HTERT RPE-1 (cell line): ENCODE measurements around the gene ANKRD23.

Experiments used
- in situ Hi-C: fragments of 300-500 bp; cut with MboI; formaldehyde crosslinking; loops from 4 replicates; pipeline ENCODE4 v1.14.3; 2020; ENCODE audit warnings: low sequenced_read_pairs

ANKRD23 gene

DNA sequence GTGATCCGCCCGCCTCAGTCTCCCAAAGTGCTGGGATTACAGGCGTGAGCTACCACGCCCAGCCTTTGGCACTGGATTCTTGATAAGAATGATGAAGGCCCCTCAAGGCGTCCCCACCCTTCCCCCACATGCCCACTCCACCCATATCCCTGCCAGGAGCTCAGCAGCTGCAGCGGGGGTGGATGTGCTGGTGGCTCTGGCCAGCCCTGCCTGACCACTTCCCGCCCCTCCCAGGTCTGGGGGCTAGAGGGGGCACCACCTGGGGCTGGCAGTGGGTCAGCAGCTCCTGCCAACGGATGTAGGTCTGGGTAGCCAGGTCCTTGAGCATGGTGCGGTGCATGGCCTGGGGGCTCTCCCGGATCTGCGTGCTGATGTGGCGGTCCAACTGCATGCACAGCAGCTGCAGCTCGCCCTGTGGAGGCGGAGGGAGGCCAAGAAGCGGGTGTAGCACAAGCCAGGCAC is 33.8 kb upstream of the ANKRD23 start:
- in situ Hi-C loops: no loop called here

DNA sequence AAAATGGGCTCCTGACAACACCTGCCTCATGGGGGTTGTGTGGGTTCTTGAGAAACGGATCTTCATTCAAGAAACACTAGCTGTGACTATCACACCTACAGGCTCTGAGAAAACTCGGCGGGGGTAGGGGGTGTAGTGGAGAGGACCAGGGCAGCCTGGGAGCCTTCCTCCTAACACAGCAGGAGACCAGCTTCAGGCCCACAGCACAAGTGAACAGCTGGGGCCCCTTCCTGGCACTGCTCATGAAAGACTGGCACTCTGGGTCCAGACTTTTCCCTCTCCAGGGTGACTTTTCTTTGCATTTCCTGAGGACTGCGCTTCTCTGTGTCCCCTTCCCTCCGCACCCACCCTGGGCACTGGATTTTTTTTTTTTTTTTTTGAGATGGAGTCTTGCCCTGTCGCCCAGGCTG is 33.2 kb upstream of the ANKRD23 start:
- in situ Hi-C loops: no loop called here

DNA sequence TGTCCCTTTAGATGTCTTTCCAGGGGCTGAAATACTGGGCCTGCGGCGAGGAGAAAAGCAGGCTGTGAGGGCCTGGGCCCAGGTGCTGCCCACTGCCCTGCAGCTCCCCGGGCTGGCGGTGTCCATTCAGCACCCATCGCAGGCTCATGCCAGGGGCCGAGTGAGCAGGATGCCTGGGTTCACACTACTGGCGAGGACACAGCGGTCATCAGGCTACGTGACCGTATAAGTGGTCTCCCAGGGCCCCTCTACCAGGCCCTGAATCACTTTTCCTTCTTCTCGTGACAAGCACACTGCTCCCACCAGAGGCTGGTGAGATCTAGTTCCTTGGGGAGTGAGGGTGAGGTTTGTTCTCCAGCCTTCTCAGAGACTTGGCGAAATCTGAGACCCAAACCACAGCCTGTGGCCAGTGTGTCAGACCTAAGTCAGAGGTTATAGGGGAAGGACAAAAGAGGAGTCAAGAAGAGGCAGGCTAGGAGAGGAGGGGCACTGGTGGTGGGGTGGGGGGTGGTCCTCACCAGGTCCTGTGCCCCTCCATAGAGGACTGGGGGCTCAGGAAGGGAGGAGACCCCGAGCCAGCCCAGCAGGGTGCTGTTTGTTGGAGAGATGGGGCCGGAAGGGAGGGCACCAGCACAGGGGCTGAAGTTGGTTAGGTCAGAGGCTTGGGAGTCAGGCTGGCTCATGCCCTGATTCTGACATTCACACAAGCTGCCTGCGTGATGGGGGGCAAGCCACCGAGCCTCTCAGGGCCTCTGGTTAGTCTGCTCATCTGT is 32.6 kb upstream of the ANKRD23 start:
- in situ Hi-C loops: no loop called here

DNA sequence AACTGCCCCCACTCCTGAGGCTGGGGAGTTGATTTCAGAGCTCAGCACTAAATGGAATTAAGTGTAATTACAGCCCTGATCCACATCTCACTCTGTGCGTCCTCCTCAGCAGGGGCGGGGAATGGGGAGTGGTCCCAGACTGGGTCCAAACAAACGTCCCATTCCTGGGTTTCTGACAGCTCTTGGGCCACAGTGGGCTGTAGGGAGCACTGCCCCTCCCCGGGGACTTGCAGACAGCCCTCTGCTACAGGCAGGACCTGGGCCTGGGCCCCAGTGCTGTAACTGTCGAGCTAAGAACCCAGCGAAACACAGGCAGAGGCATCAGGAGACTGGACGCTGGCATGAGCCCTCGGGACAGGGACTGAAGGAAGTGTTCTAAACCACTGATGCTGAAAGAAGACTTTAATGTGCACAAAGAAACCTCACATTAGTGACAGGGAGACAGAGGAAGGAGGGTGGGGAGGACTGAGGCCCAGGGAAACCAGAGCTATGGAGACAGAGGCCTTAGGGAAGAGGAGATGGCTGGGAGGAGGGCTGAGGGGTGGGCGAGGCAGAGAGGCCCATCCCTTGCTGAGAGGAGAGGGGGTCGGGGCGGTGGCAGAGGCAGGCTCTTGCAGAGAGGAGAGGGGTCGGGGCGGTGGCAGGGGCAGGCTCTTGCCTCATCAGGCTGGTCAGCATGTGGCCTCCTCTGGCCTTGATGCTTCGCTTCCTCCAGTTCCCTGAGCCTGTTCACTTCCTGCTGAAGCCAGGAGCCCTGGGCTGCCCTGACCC is 31.9 kb upstream of the ANKRD23 start:
- in situ Hi-C loops: no loop called here

DNA sequence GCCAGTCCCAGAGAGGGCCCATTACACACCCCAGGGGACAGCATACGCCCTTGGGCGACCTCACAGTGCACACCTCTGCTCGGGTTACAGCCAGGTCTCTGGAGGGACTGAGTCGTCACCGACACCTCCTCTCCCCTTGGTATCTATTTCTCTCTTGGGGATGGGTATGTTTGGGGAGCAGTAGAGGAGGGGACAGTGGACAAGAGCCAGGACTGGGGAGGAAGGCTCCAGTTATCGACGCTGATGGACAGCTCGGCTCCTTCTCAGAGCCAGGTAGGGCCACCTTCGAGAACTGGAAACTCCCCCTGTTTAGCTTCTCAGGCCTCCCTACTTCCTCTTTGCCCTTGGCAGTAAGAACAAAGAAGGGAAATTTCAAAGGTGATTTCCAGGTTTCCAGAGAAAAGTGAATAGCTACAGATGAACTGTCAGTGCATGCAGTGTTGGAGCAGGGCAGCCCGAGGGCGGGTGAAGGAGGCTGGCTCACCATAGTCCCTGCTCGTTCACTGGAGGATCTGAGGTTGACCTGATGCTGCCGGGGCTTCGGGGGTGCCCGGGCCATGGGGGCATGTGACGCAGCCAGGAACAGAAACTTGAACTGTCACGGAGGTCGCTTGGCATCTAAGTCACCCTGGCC is 30.5 kb upstream of the ANKRD23 start:
- in situ Hi-C loops: no loop called here

DNA sequence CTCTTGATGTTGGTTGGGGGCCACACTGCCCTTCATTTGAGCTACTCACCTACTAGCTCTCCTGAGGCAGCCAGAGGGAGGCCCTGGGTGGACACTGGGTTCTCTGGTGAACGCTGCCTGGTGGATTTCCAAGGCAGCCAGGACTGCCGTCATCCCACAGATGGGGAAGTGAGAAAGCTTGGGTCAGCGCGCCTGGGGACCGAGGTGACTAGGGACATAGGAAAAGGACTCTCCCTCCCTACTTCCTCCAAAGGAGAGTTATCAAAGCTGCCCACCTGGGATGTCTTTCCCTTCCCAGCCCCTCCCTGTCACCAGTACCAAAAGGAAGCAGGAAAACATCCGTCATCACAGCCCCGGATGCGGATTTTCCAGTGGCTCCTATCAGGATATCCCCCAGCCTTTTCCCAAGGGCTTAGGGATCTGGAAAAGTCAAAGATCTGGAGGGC is 29.9 kb upstream of the ANKRD23 start:
- in situ Hi-C loops: no loop called here

DNA sequence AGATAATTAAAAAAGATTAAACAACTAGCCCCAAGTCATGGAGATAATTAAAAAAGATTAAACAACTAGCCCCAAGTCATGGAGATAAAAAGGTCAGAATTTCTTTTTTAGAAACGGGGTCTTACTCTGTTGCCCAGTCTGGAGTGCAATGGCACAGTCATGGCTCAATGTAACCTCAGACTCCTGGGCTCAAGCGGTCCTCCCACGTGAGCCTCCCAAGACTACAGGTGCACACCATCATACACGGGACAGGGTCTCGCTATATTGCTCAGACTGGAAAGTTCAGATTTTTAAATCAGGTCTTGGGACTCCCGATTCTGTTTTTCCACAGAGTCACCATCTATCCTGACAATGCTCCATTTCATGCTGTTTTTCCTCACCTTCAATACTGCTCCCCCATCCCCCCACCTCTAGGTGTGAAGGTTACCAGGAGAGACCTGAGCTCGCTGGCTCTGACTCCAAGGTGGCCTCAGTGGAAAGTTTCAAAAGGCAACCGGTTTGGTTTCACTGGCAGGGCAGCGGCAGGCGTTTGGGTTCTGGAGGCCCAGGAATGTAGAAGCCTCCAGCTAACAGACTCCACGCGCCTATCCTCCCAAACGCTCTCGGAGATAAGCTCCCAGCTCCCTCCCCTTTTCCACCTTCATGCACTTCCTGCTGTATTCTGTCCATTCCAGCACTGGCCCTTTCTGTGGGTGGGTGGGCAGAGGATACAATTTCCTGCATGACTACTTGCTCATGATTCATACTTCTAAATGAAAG is 28.9 kb upstream of the ANKRD23 start:
- in situ Hi-C loops: no loop called here

DNA sequence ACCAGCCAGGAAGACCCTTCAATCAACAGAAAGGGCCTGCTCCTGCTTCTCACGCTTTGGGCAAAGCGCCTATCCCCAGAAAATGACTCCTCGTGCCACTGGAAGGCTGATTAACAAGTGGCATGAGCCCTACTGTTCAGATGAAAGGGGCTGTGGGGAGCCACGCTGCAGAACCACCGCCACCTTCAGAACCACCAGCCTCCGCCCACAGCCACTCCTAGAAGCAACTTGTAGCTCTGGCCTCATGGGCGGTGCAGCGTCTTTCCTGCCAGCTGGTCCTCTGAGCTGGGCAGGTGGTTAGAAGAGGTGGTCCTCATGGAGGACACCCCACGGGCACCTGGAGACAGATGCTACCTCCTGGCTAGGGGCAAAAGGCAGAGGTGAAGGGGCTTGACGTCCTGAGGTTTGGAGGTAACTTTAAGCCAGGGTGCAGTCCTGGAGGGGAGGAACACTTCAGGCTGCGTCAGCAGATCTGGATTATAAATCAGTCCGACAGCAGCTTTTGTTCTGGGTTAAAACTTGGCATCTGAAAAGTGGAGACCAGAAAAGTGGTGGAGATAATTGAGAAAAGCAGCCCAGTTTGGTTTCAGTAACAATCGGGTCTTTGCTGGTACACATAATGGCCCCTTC is 26.9 kb upstream of the ANKRD23 start:
- in situ Hi-C loops: no loop called here

DNA sequence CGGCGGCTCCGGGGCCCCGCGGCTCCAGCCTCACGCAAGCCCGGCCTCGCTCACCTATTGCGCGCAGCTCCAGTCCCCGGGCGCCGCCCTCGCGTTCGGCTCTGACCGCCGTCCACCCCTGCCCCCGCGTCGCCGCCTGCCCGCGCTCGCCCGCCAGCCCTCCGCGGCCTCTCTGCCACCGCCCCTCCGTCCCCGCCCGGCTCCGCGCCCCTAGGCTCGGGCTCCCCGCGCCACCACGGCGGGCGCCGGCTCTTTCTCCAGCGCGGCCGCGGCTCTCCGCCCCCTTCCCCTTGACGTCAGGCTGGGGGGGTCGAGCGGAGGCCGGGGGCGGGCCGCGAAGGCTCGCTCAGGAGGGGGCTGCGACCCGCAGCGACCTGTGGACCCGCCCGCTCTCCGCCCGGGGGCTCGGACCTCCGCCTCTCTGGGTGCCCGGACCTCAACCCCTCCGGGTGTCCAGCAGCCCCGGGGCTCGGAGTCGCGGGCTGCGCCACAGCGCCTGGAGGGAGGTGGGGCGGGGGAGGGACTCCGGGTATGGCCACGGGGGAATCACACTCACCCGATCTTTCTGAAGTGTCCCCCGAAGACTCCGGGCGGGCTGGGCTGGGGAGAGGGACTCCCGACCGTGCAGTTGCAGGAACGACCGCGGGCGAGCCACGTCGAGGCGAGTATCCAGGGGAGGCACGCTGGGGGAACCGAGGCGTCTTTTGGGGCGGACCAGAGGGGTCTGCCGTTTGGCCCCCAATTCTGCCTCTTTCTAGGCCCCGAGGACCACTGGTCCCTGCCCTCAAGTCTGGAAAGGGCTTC is 26.2 kb upstream of the ANKRD23 start, which contains the start of gene SEMA4C:
Gene SEMA4C (minus strand): TSS at position 259 of the 804 bp plus-strand sequence. CDS start 2,194 bp downstream, outside the sequence.
- in situ Hi-C loops: no loop called here

DNA sequence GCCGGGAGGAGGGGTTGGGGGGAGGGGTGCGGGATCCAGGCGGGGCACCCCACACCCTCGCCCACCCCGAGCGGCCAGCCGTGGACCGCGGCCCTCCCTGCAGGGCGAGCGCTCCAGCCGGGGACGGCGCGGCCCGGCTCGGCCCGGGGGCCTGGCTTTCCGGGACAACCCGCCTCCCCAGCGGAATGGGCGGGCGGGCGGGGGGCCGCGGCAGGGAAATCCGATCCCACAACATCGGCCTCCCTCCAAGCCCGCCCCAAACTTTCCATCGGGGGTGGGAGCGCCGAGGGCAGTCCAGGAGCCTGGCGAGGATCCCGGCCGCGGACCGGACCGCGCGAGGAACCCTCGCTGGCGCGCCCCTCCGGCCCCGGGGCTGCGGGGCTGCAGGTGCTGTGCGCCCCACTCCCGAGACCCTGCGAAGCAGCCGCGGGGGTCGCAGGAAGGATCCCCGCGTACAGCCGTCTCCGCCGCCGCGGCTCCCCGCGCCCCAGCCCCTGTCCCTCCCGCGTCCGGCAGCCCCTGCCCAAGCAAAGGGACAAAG is 25.5 kb upstream of the ANKRD23 start:
- in situ Hi-C loops: no loop called here

DNA sequence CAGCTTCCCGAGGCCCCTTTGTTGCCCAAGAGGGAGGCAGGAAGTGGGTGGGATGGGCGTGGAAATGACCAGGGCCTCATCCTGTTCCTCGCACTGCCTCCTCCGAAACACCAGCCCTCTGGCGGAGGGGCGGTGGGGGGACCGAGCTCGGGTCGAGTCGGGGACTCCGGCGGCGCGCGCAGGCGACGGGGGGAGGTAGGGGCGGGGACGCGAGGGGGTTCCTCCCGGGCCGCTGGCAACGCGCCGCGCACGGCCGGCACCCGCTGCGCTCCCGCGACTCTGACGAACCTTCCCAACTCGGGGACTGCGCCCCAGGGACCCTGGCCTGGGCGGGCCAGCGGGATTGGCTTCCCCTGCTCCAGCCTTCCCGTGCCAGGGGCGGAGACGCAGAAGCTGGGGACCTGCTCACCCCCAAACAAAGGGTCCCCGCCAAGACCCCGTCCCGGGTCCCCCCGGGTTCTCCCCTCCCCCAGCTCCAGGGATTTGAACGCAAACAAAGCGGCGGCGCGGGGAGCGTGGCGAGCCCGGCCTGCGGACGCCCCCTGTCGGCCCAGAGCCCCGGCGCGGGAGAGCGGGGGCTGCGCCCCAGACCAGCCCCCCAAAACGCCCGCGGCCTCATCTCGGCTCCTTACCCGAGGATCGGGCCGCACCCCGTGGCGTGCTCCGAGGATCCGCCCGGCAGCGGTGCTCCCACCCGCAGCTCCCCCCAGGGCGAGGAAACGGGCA is 24.9 kb upstream of the ANKRD23 start:
- in situ Hi-C loops: no loop called here

DNA sequence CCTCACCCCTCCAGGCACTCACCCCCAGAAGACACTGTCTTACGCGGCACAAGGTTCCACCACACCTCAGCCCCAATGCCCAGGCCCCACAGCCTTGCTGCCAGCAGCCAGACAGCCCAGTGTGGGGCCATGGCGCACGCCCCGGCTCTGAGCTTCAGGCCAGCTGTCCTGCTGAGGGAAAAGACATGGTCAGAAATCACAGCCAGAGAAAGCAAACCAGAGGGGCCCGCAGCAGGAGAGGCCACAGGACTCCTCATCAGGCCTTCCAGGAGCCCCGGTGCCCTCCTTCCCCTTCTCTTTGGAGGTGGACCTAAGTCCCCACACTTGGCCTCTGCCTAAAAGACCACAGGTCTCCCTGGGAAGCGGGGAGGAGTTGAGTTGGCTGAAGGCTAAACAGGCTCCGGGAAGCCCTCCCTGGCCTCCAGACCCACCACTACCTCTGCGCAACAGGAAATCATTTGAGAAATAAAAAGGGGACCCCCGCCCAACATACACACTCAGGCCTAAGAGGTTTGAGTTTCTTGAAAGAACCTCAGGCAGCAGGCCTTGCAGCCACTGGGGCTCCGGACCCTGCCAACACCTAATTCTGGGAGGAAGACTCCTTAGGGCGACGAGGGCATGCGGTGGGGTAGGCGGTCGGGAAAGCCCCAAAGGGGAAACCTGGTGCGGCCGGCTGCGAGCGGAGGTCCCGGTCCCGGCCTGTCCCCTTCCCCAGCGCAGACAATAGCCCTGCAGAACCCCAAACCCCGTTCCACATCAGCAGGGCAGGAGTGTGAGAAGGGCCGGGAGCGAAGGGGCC is 24.1 kb upstream of the ANKRD23 start:
- in situ Hi-C loops: no loop called here

DNA sequence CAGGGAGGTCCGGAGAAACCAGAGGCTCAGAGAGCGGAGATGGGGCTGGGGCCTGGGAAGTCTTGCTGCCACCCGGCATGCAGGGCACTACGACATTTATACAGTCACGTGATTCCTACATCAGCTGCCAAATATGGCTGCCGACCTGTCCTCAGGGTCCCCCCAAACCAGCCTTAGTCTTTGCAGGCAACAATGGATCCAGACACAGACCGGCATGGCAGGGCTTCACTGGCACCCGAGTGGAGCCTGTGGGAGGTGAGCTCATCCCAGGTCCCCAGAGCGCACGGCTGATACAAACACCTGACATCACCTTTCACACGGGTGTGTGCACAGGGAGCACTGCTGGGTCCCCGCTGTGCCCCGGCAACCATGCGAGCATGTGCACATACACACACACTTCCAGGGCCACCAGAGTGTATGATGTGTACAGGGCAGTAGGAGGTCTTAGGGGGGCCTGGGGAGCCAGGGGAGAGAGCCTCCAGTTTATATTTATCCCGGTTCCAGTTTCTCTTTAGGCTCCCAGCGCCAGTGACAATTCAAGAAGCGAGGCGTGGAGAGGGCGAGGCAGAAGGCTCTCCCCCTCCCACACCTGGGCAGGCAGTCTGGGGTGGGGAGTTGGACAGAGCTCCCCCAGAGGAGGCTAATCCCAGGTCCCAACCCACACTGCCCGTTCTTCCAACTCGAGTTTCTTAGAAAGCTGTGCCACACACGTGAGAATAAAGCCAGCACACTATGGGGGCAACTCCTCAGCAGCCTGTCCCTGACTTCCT is 23.4 kb upstream of the ANKRD23 start:
- in situ Hi-C loops: no loop called here

DNA sequence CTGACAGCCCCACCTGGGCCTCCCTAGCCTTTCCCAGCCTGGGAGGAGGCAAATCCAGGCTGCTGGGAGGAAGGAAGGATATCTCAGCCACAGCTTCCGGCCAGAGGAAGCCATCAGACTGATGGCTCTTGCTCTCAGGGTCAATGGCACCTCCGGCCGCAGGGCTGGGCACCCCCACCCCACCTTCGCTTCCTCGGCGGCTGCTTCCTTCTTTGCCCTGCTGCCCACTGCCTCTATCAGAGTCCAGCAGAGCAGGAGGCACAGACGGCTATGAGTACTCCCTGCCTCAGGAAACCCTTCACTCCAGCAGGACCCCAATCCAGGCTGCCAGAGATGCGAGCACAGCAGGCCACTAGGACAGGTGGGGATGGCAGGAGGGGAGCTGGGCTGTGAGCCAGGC is 22.8 kb upstream of the ANKRD23 start:
- in situ Hi-C loops: no loop called here

DNA sequence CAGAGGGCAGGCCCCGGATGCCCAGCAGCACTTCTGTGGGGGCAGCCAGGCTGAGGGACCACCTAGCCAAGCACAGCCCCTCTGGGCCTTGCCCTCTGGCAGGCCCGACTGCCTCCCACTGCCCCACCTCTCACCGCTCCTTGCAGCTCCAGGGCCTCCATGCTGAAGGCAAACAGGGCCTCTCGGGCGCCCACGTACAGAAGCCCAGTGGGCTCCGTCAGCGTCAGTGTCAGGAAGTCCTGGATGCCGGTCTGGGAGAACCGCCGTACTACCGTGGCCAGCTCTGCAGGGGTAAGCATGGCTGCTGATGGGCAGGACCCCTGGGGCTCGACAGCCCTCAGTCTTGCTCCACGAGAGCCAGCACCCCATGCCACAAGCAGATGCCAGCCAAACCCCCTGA is 22.3 kb upstream of the ANKRD23 start:
- in situ Hi-C loops: no loop called here

DNA sequence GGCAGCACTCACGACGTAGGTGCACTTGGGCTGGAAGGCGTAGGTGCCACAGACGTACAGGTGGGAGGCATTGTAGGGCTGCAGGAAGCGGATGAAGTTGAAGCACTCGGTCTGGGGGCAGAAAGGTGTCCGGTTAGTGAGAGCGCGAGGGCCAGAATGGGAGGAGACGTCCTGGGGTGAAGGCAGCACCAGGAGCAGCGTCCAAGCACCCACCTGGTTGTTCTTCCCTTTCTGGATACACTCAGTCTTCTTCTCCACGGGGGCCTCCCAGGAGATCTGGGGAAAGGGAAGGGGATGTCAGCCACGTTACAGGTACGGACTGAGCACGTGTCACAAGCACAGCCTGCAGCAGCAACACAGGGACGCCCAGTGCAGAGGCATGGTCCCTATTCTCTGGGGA is 21.8 kb upstream of the ANKRD23 start:
- in situ Hi-C loops: no loop called here
